Spleen (tissue), 11 donors: ENCODE results near the gene GATA2. TPM values are rescaled to one million over a fixed set of nuclear protein-coding genes. Genes with fewer than 3 reads are reported as not detected.

Source experiments
- DNase-seq: peaks from one replicate; pipeline ENCODE4 v3.0.0-alpha.2; 2020
- H3K27ac ChIP-seq, 8 donors: fragments of 200-600 bp; sonication (generic) in 7 of 8; 1 replicate in 4 of 8; 2 replicates in 4 of 8; pipeline versions ENCODE4 v1.5.0 to v1.8.0; 2016 to 2021; ENCODE audit warnings: inconsistent platforms in 4 of 8, mild to moderate bottlenecking in 4 of 8, moderate library complexity in 1 of 8
- H3K27me3 ChIP-seq, 7 donors: fragments of 200-600 bp; sonication (generic) in 6 of 7; replicated peaks in 1 of 7; 1 replicate in 4 of 7; 2 replicates in 3 of 7; pipeline versions ENCODE4 v1.5.0 to v1.8.0; 2016 to 2021; ENCODE audit warnings: inconsistent platforms in 3 of 7, mild to moderate bottlenecking in 1 of 7
- H3K36me3 ChIP-seq, 6 donors: fragments of 200-600 bp; sonication (generic) in 5 of 6; 1 replicate in 4 of 6; 2 replicates in 2 of 6; pipeline versions ENCODE4 v1.5.0 to v1.8.0; 2016 to 2021; ENCODE audit warnings: inconsistent platforms in 2 of 6
- H3K4me1 ChIP-seq, 6 donors: fragments of 200-600 bp; sonication (generic) in 5 of 6; 1 replicate in 3 of 6; 2 replicates in 3 of 6; pipeline versions ENCODE4 v1.5.0 to v1.8.0; 2016 to 2021; ENCODE audit warnings: inconsistent platforms in 3 of 6
- H3K4me3 ChIP-seq, 8 donors: fragments of 200-600 bp; sonication (generic) in 7 of 8; 1 replicate in 4 of 8; 2 replicates in 4 of 8; pipeline versions ENCODE4 v1.5.0 to v1.8.0; 2016 to 2021; ENCODE audit warnings: inconsistent platforms in 4 of 8, mild to moderate bottlenecking in 4 of 8, moderate library complexity in 2 of 8
- H3K9me3 ChIP-seq, 8 donors: fragments of 200-600 bp; sonication (generic) in 7 of 8; 1 replicate in 4 of 8; 2 replicates in 4 of 8; pipeline versions ENCODE4 v1.5.0 to v1.8.0; 2016 to 2021; ENCODE audit warnings: inconsistent platforms in 4 of 8
- CTCF ChIP-seq, 11 experiments: fragments of 200-600 bp in 7 of 11; fragments of 450-650 bp in 4 of 11; sonication (generic) in 4 of 11; IDR thresholded peaks in 8 of 11; conservative IDR thresholded peaks in 3 of 11; 1 replicate in 7 of 11; 2 replicates in 4 of 11; pipeline versions ENCODE4 v1.4.0 to v1.8.0; 2016 to 2021; ENCODE audit warnings: antibody characterized with exemption in 11 of 11, inconsistent platforms in 4 of 11, mild to moderate bottlenecking in 1 of 11
- POLR2A ChIP-seq, 3 donors: fragments of 450-650 bp; IDR thresholded peaks; one replicate each; pipeline ENCODE4 v1.5.1; 2017; ENCODE audit warnings: antibody characterized with exemption in 3 of 3, mild to moderate bottlenecking in 1 of 3
- POLR2AphosphoS5 ChIP-seq, 3 donors: sonication (generic); formaldehyde crosslinking; IDR thresholded peaks; one replicate each; pipeline ENCODE4 v1.5.1; 2017; ENCODE audit warnings: antibody characterized with exemption in 3 of 3
- WGBS, 5 donors: extraction: QIAGEN DNeasy Blood & Tissue Kit in 3 of 5; methylation state at CpG; one replicate each; pipeline versions ENCODE4 v1.1.5 to v1.1.7; 2013 to 2018; 5-methylcytosine and 5-hydroxymethylcytosine counted together
- intact Hi-C: fragments of 100-400 bp; cut with DNase I; formaldehyde crosslinking; loops from one replicate; pipeline ENCODE4 v1.15.0; 2023; ENCODE audit warnings: low total_unique reads
- polyA plus RNA-seq, 3 donors: library from polyadenylated mRNA; stranded (reverse); fragments of 200-250 nt; gene quantifications; one replicate each; pipeline ENCODE4 v1.2.1, GENCODE V29; 2013
- total RNA-seq, 7 donors: library from RNA; depleted of rRNA in 3 of 7; stranded (reverse); fragments of >200 nt in 3 of 7; fragmentation: NEBNext Ultra II Directional in 4 of 7; extraction: Animal tissue kit (Norgen Biotek cat#: 25700) in 4 of 7; gene quantifications; one replicate each; pipeline versions ENCODE4 v1.1.0 to v1.2.1, GENCODE V29; 2016 to 2021
- donor health status: healthy with polysubstance abuse.
- donor health status: DM: no; HTN: no; CAD: no; lungs with moderate emphysema.
- donor health status: DM: no; HTN: no; CAD: no.
- donor health status: Bipolar disorder and iron deficiency.
- donor health status: healthy.
- donor health status: DM: no; HTN: no; CAD: no.
- donor health status: DM: yes; HTN: yes; CAD: no.

GATA2 gene
- total and polyA plus RNA-seq, 10 donors: 2.2 to 28.6 (median 17.0) TPM

GRCh38 chr3:128515967-128516366, 23.0 kb upstream of the GATA2 start:
- H3K4me3 ChIP-seq: no peak overlapping the region
- peaks cover 0 to 21% (median 15%) of the 10 kb centered on the region in 8 donors for H3K9me3 ChIP-seq
- H3K27me3 ChIP-seq: peaks cover 0 to 24% (median 0%) of the 10 kb centered on the region in 7 donors
- TF ChIP-seq POLR2AphosphoS5 (IDR thresholded peaks at IDR 0.05): no peak
- no peak for TF ChIP-seq CTCF (IDR thresholded peaks at IDR 0.05 in 8 of 11, conservative IDR thresholded peaks at IDR 0.05 in 3 of 11)
- TF ChIP-seq POLR2A (IDR thresholded peaks at IDR 0.05): no peak
- H3K4me1 ChIP-seq: no peaks in the 10 kb centered on the region
- DNase-seq: no peak
- 80 to 97% (median 92%) methylated on average over 1 of the region's 1 CpG for WGBS, 5 donors
- intact Hi-C loops: no loop called here
- H3K27ac ChIP-seq: no peak overlapping the region
- no peaks in the 10 kb centered on the region for H3K36me3 ChIP-seq

GRCh38 chr3:128508852-128509251, 15.9 kb upstream of the GATA2 start:
- no peak for TF ChIP-seq POLR2A (IDR thresholded peaks at IDR 0.05)
- no peak for TF ChIP-seq CTCF (IDR thresholded peaks at IDR 0.05 in 8 of 11, conservative IDR thresholded peaks at IDR 0.05 in 3 of 11)
- no peak for TF ChIP-seq POLR2AphosphoS5 (IDR thresholded peaks at IDR 0.05)
- Histone ChIP-seq H3K27me3 (peaks cover 0 to 19% (median 0%) of the 10 kb centered on the region in 7 donors), H3K4me1 (no peaks in the 10 kb centered on the region), H3K36me3 (no peaks in the 10 kb centered on the region), H3K9me3 (peaks cover 0 to 9% (median 4%) of the 10 kb centered on the region in 8 donors), H3K27ac (no peak overlapping the region), H3K4me3 (no peak overlapping the region)
- WGBS, 5 donors: 86 to 94% (median 90%) methylated on average over 5 of the region's 5 CpGs
- peak; percentile 41 for DNase-seq
- intact Hi-C loops: no loop called here

- intact Hi-C loops: no loop called here
- WGBS, 5 donors: 57 to 83% (median 81%) methylated on average over 1 to 2 of the region's 2 CpGs
- Histone ChIP-seq H3K27ac (no peak overlapping the region), H3K4me1 (no peaks in the 10 kb centered on the region), H3K4me3 (no peak overlapping the region), H3K27me3 (peaks cover 0 to 19% (median 0%) of the 10 kb centered on the region in 7 donors), H3K36me3 (no peaks in the 10 kb centered on the region), H3K9me3 (peaks cover 0 to 4% (median 0%) of the 10 kb centered on the region in 8 donors)
- TF ChIP-seq POLR2A (IDR thresholded peaks at IDR 0.05) (no peak), CTCF (IDR thresholded peaks at IDR 0.05 in 8 of 11, conservative IDR thresholded peaks at IDR 0.05 in 3 of 11) (no peak), POLR2AphosphoS5 (IDR thresholded peaks at IDR 0.05) (no peak)
- no peak for DNase-seq
Measured at GRCh38 chr3:128506754-128507153, 13.8 kb upstream of the GATA2 start.

- Histone ChIP-seq H3K4me3 (no peak overlapping the region), H3K27ac (no peak overlapping the region), H3K4me1 (no peaks in the 10 kb centered on the region), H3K27me3 (peaks cover 0 to 19% (median 0%) of the 10 kb centered on the region in 7 donors), H3K36me3 (no peaks in the 10 kb centered on the region), H3K9me3 (peaks cover 0 to 4% (median 0%) of the 10 kb centered on the region in 8 donors)
- TF ChIP-seq POLR2AphosphoS5 (IDR thresholded peaks at IDR 0.05) (no peak), CTCF (IDR thresholded peaks at IDR 0.05 in 8 of 11, conservative IDR thresholded peaks at IDR 0.05 in 3 of 11) (no peak), POLR2A (IDR thresholded peaks at IDR 0.05) (no peak)
- intact Hi-C loops: no loop called here
- DNase-seq: no peak
- 81 to 98% (median 94%) methylated on average over 3 of the region's 3 CpGs for WGBS, 5 donors
Measured at GRCh38 chr3:128505771-128506170, 12.8 kb upstream of the GATA2 start.
